Activated CD4-positive, alpha-beta T cell treated with anti-CD3 and anti-CD28 coated beads, Interleukin-2, amount 50 U/mL, for 1 hour (primary cell): ENCODE results near the gene CTPS2.
"Not testable (repeated sequence)": the region's sequence is repeated elsewhere in the genome, so short reads cannot be mapped to it uniquely, and the experiment has no call there.

Experiments
- DNase-seq: peaks from one replicate; pipeline ENCODE4 v3.0.0-alpha.2; 2020

CTPS2 gene

GRCh38 chrX:16601885-16602284 is 110.6 kb downstream of the CTPS2 start:
- DNase-seq: no peak

GRCh38 chrX:16594490-16594889 is 118.0 kb downstream of the CTPS2 start:
- no peak for DNase-seq

GRCh38 chrX:16593801-16594200 is 118.7 kb downstream of the CTPS2 start:
- no peak for DNase-seq

- DNase-seq: no peak
Observed at GRCh38 chrX:16592194-16592770, 120.2 kb downstream of the CTPS2 start.

- no peak for DNase-seq
Observed at GRCh38 chrX:16589826-16590225, 122.6 kb downstream of the CTPS2 start.

- no peak for DNase-seq
Observed at GRCh38 chrX:16589211-16589610, 123.3 kb downstream of the CTPS2 start.

GRCh38 chrX:16588266-16588665 is 124.2 kb downstream of the CTPS2 start:
- no peak for DNase-seq

GRCh38 chrX:16587836-16588235 is 124.6 kb downstream of the CTPS2 start:
- no peak for DNase-seq

- no peak for DNase-seq
Observed at GRCh38 chrX:16586377-16587112, 125.9 kb downstream of the CTPS2 start.

- DNase-seq: no peak
Observed at GRCh38 chrX:16585486-16586376, 126.7 kb downstream of the CTPS2 start.

GRCh38 chrX:16580004-16580797 is 132.3 kb downstream of the CTPS2 start:
- not testable (repeated sequence) for DNase-seq

GRCh38 chrX:16579517-16579916 is 133.0 kb downstream of the CTPS2 start:
- no peak for DNase-seq

GRCh38 chrX:16578218-16578617 is 134.3 kb downstream of the CTPS2 start:
- no peak for DNase-seq

- no peak for DNase-seq
Observed at GRCh38 chrX:16577483-16578029, 134.9 kb downstream of the CTPS2 start.

GRCh38 chrX:16575388-16575787 is 137.1 kb downstream of the CTPS2 start:
- DNase-seq: not testable (repeated sequence)

GRCh38 chrX:16573781-16574180 is 138.7 kb downstream of the CTPS2 start:
- no peak for DNase-seq

GRCh38 chrX:16567681-16568080 is 144.8 kb downstream of the CTPS2 start:
- DNase-seq: no peak

- DNase-seq: no peak
Observed at GRCh38 chrX:16566571-16566970, 145.9 kb downstream of the CTPS2 start.

GRCh38 chrX:16560173-16560572 is 152.3 kb downstream of the CTPS2 start:
- no peak for DNase-seq

- DNase-seq: no peak
Observed at GRCh38 chrX:16559206-16559619, 153.3 kb downstream of the CTPS2 start.

GRCh38 chrX:16558489-16558888 is 154.0 kb downstream of the CTPS2 start:
- DNase-seq: no peak

GRCh38 chrX:16552546-16552945 is 159.9 kb downstream of the CTPS2 start:
- DNase-seq: no peak

GRCh38 chrX:16547644-16548043 is 164.8 kb downstream of the CTPS2 start:
- DNase-seq: no peak
